GM19193 (cell line): ENCODE results near the gene WDR7.

Experiments
- POLR2A ChIP-seq: IDR thresholded peaks from 4 replicates; pipeline ENCODE4 v1.6.1; 2011; ENCODE audit not compliant: insufficient read depth, insufficient read length; ENCODE audit errors: extremely low read depth

The WDR7 gene

GRCh38 chr18:56988022-56988421, 336.9 kb downstream of the WDR7 start:
- TF ChIP-seq POLR2A: no peak

- no peak for TF ChIP-seq POLR2A
Measured at GRCh38 chr18:56990678-56991077, 339.5 kb downstream of the WDR7 start.

- no peak for TF ChIP-seq POLR2A
Measured at GRCh38 chr18:56992777-56993176, 341.6 kb downstream of the WDR7 start.

GRCh38 chr18:56995579-56996188, 344.5 kb downstream of the WDR7 start:
- TF ChIP-seq POLR2A: no peak

- no peak for TF ChIP-seq POLR2A
Measured at GRCh38 chr18:56997200-56997599, 346.0 kb downstream of the WDR7 start.

- no peak for TF ChIP-seq POLR2A
Measured at GRCh38 chr18:56999823-57000222, 348.7 kb downstream of the WDR7 start.

GRCh38 chr18:57002627-57003026, 351.5 kb downstream of the WDR7 start:
- TF ChIP-seq POLR2A: no peak

- no peak for TF ChIP-seq POLR2A
Measured at GRCh38 chr18:57003342-57003741, 352.2 kb downstream of the WDR7 start.

GRCh38 chr18:57004366-57005121, 353.4 kb downstream of the WDR7 start:
- TF ChIP-seq POLR2A: no peak

GRCh38 chr18:57008001-57008686, 357.0 kb downstream of the WDR7 start:
- no peak for TF ChIP-seq POLR2A

- no peak for TF ChIP-seq POLR2A
Measured at GRCh38 chr18:57009844-57010243, 358.7 kb downstream of the WDR7 start.

GRCh38 chr18:57014772-57015413, 363.7 kb downstream of the WDR7 start:
- no peak for TF ChIP-seq POLR2A

- no peak for TF ChIP-seq POLR2A
Measured at GRCh38 chr18:57015451-57015850, 364.3 kb downstream of the WDR7 start.

GRCh38 chr18:57018845-57019244, 367.7 kb downstream of the WDR7 start:
- no peak for TF ChIP-seq POLR2A

- no peak for TF ChIP-seq POLR2A
Measured at GRCh38 chr18:57022716-57023115, 371.6 kb downstream of the WDR7 start.
